ENCODE results near the gene RCSD1. TPM values are rescaled to one million over a fixed set of nuclear protein-coding genes. Genes with fewer than 3 reads are reported as not detected.

The RCSD1 gene
- polyA plus RNA-seq, 10 donors, result 24.1 to 56.9 (median 47.2) TPM

- no peak for DNase-seq
Measured at GRCh38 chr1:167641786-167642500, 11.9 kb downstream of the RCSD1 start.

- no peak for DNase-seq
Measured at GRCh38 chr1:167642501-167642826, 12.4 kb downstream of the RCSD1 start.

- DNase-seq, result no peak
Measured at GRCh38 chr1:167643441-167643840, 13.4 kb downstream of the RCSD1 start.

- DNase-seq, result no peak
Measured at GRCh38 chr1:167644551-167644950, 14.5 kb downstream of the RCSD1 start.

GRCh38 chr1:167645140-167645541 is 15.1 kb downstream of the RCSD1 start:
- no peak for DNase-seq

GRCh38 chr1:167645625-167646414 is 15.8 kb downstream of the RCSD1 start:
- no peak for DNase-seq

- no peak for DNase-seq
Measured at GRCh38 chr1:167648252-167648849, 18.3 kb downstream of the RCSD1 start.

- DNase-seq, result no peak
Measured at GRCh38 chr1:167648978-167649744, 19.1 kb downstream of the RCSD1 start.

GRCh38 chr1:167650269-167651160 is 20.5 kb downstream of the RCSD1 start:
- no peak for DNase-seq

- DNase-seq, result no peak
Measured at GRCh38 chr1:167651161-167651693, 21.2 kb downstream of the RCSD1 start.

GRCh38 chr1:167654975-167655575 is 25.0 kb downstream of the RCSD1 start:
- no peak for DNase-seq

- no peak for DNase-seq
Measured at GRCh38 chr1:167656657-167657056, 26.6 kb downstream of the RCSD1 start.

- no peak for DNase-seq
Measured at GRCh38 chr1:167658574-167659328, 28.7 kb downstream of the RCSD1 start.

- DNase-seq, result no peak
Measured at GRCh38 chr1:167659450-167659849, 29.4 kb downstream of the RCSD1 start.

GRCh38 chr1:167659881-167660280 is 29.8 kb downstream of the RCSD1 start:
- DNase-seq, result no peak

- DNase-seq, result peak in 1 of 3 donors; percentile 87
Measured at GRCh38 chr1:167661527-167662426, 31.7 kb downstream of the RCSD1 start.

- no peak for DNase-seq
Measured at GRCh38 chr1:167663002-167663772, 33.2 kb downstream of the RCSD1 start.

- DNase-seq, result no peak
Measured at GRCh38 chr1:167665469-167665868, 35.4 kb downstream of the RCSD1 start.
